Heart left ventricle (tissue), 16 donors: ENCODE data around the gene JAGN1. TPM values are rescaled to one million over a fixed set of nuclear protein-coding genes. Genes with fewer than 3 reads are reported as not detected.
"Not testable (repeated sequence)": the region's sequence is repeated elsewhere in the genome, so short reads cannot be mapped to it uniquely, and the experiment has no call there.

Source experiments
- ATAC-seq, 4 donors: fragments of 200-7000 bp; cut with Tn5 transposase; one replicate each; pipeline ENCODE4 v1.9.1; 2020 to 2022; ENCODE audit warnings: moderate library complexity in 4 of 4, mild to moderate bottlenecking in 3 of 4, moderate number of reproducible peaks in 1 of 4
- DNase-seq, 5 donors: peaks; one replicate each; pipeline ENCODE4 v3.0.0-alpha.2; 2020
- H3K27ac ChIP-seq, 12 donors: fragments of 200-600 bp; sonication (generic) in 4 of 12; one replicate each; pipeline versions ENCODE4 v1.5.0 to v1.8.0; 2016 to 2022; ENCODE audit warnings: mild to moderate bottlenecking in 2 of 12
- H3K27me3 ChIP-seq, 9 donors: fragments of 200-600 bp; sonication (generic) in 2 of 9; one replicate each; pipeline versions ENCODE4 v1.5.1 to v1.8.0; 2016 to 2022; ENCODE audit warnings: mild to moderate bottlenecking in 3 of 9
- H3K36me3 ChIP-seq, 9 donors: fragments of 200-600 bp; sonication (generic) in 2 of 9; one replicate each; pipeline versions ENCODE4 v1.5.0 to v1.8.0; 2018 to 2022; ENCODE audit warnings: mild to moderate bottlenecking in 2 of 9
- H3K4me1 ChIP-seq, 12 donors: fragments of 200-600 bp; sonication (generic) in 4 of 12; one replicate each; pipeline versions ENCODE4 v1.5.0 to v1.8.0; 2016 to 2022; ENCODE audit warnings: mild to moderate bottlenecking in 3 of 12
- H3K4me3 ChIP-seq, 12 donors: fragments of 200-600 bp; sonication (generic) in 4 of 12; one replicate each; pipeline versions ENCODE4 v1.5.0 to v1.8.0; 2017 to 2022; ENCODE audit warnings: mild to moderate bottlenecking in 9 of 12, moderate library complexity in 4 of 12
- H3K9me3 ChIP-seq, 12 donors: fragments of 200-600 bp; sonication (generic) in 4 of 12; one replicate each; pipeline versions ENCODE4 v1.5.0 to v1.8.0; 2016 to 2022; ENCODE audit warnings: mild to moderate bottlenecking in 1 of 12
- POLR2A ChIP-seq, 2 donors: fragments of 450-650 bp; IDR thresholded peaks; one replicate each; pipeline ENCODE4 v1.6.1; 2017; ENCODE audit warnings: antibody characterized with exemption in 2 of 2, mild to moderate bottlenecking in 2 of 2, moderate library complexity in 2 of 2
- WGBS, 4 donors: extraction: QIAGEN DNeasy Blood & Tissue Kit in 2 of 4; methylation state at CpG; one replicate each; pipeline versions ENCODE4 v1.1.5 to v1.1.7; 2013 to 2018; 5-methylcytosine and 5-hydroxymethylcytosine counted together
- intact Hi-C, 10 donors: fragments of 100-400 bp; cut with DNase I; formaldehyde crosslinking; loops; one replicate each; pipeline versions ENCODE4 v1.11.1 to v1.14.2; 2022
- polyA plus RNA-seq, 2 donors: library from polyadenylated mRNA; stranded (reverse); fragments of 200-250 nt; gene quantifications; one replicate each; pipeline ENCODE4 v1.2.3, GENCODE V29; 2013
- total RNA-seq, 9 donors: library from RNA; depleted of rRNA in 2 of 9; stranded (reverse); fragments of >200 nt in 2 of 9; fragmentation: NEBNext Ultra II Directional in 3 of 9; extraction: Animal tissue kit (Norgen Biotek cat#: 25700) in 3 of 9; gene quantifications; one replicate each; pipeline versions ENCODE4 v1.1.0 to v1.2.4, GENCODE V29; 2016 to 2023
- TF ChIP-seq, protein P1 (sequence below), 12 donors: fragments of 200-600 bp; sonication (generic) in 4 of 12; IDR thresholded peaks; one replicate each; pipeline versions ENCODE4 v1.5.0 to v1.8.0; 2018 to 2022; ENCODE audit warnings: antibody characterized with exemption in 12 of 12, mild to moderate bottlenecking in 5 of 12
- donor health status: ischemic (EF 13 %, LVEDD 7.1; RV severe dilation, severe dysfunction).
- donor health status: healthy with polysubstance abuse.
- donor health status: DM: no; HTN: yes; CAD: no.
- donor health status: DM: no; HTN: no; CAD: no.
- donor health status: ischemic (EF 25% LVEDD 6.9; RV normal size, moderate dysfunction).
- donor health status: ischemic (EF 25% LVEDD 5.7; RV mildly dilated, moderate dysfunction).
- donor health status: healthy.
- donor health status: DM: yes; HTN: yes; CAD: no.
- donor health status: ischemic (EF 35%, LVEDD 5.7; RV mildly dilated, moderate dysfunction).
- donor health status: nonischemic (EF 11% LVEDD 7.7; RV severe dilation, severe dysfunction).
- donor health status: DM: yes; HTN: yes; CAD: no.
- donor health status: PGD.
- donor health status: ischemic (EF 29% LVEDD 5.4; RV normal size, mild dysfunction).
- donor health status: nonischemic (EF 23%, LVEDD 6.1; RV moderate dilation, normal function).

The JAGN1 gene
- total and polyA plus RNA-seq, 11 donors = 15.1 to 77.3 (median 21.2) TPM

DNA sequence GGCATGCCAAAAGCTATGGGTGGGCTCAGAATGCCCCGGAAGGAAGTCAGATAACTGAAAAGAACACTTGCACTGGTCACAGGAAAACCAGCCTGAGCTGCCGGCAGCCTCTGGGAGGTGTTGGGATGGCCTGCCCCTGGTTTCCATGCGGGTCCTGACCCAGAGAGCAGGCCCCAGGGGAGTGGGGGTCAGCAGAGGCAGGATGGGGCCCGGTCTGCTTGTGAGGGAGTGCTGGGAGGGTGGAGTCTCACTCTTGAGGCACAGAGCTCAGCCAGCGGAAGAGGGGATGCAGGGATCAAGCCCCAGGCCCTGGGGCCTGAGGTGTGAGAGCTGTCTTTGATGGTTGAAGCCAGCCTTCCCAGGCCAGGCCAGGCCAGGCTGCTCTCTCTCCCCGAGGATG, 44.2 kb upstream of the JAGN1 start:
- H3K27me3 ChIP-seq = no peaks in the 10 kb centered on the region
- DNase-seq (no peak), ATAC-seq (no peak)
- H3K36me3 ChIP-seq = peaks cover 0 to 10% (median 6%) of the 10 kb centered on the region in 9 donors
- no peak overlapping the region for H3K27ac ChIP-seq
- no peak for TF ChIP-seq POLR2A (IDR thresholded peaks at IDR 0.05)
- TF ChIP-seq, protein P1, sequence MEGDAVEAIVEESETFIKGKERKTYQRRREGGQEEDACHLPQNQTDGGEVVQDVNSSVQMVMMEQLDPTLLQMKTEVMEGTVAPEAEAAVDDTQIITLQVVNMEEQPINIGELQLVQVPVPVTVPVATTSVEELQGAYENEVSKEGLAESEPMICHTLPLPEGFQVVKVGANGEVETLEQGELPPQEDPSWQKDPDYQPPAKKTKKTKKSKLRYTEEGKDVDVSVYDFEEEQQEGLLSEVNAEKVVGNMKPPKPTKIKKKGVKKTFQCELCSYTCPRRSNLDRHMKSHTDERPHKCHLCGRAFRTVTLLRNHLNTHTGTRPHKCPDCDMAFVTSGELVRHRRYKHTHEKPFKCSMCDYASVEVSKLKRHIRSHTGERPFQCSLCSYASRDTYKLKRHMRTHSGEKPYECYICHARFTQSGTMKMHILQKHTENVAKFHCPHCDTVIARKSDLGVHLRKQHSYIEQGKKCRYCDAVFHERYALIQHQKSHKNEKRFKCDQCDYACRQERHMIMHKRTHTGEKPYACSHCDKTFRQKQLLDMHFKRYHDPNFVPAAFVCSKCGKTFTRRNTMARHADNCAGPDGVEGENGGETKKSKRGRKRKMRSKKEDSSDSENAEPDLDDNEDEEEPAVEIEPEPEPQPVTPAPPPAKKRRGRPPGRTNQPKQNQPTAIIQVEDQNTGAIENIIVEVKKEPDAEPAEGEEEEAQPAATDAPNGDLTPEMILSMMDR (IDR thresholded peaks at IDR 0.05) = no peak
- intact Hi-C loops = loop anchor here in 2 of 10 donors (10.0 kb wide), 2 partner anchors 51 to 69 kb away; partner anchors contain the start of genes ARPC4 (in 1 of the 2), IL17RC (in 1 of the 2) and TADA3 (in 1 of the 2)
- H3K4me3 ChIP-seq = no peak overlapping the region
- WGBS, 4 donors = 39 to 66% (median 56%) methylated on average over 6 of the region's 6 CpGs
- H3K4me1 ChIP-seq = peaks cover 0 to 21% (median 8%) of the 10 kb centered on the region in 12 donors
- no peaks in the 10 kb centered on the region for H3K9me3 ChIP-seq

DNA sequence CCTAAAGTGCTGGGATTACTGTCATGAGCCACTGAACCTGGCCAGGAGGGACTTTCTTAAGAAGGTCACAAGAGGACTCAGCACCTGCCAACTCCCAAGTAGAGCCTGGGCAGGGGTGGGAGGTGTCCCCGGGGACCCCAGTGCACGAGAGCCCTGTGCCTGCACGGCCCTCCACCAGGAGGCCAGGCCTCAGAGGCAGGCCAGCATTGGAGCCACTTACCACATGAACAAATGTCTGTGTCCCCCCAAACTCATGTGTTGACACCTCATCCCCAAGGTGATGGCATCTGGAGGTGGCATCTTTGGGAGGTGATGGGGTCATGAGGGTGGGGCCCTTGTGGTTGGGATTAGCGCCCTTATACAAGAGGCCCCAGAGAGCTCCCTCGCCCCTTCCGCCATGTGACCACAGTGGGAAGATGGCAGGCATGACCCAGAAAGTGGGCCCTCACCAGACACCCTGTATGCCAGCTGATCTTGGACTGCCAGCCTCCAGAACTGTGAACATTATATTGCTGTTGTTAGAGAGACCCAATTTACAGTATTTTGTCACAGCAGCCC, 43.4 kb upstream of the JAGN1 start:
- DNase-seq (no peak), ATAC-seq (no peak)
- Histone ChIP-seq H3K27ac (no peak overlapping the region), H3K9me3 (no peaks in the 10 kb centered on the region), H3K27me3 (no peaks in the 10 kb centered on the region), H3K4me3 (no peak overlapping the region), H3K4me1 (peaks cover 0 to 21% (median 8%) of the 10 kb centered on the region in 12 donors), H3K36me3 (peaks cover 0 to 3% (median 0%) of the 10 kb centered on the region in 9 donors)
- TF ChIP-seq, protein P1 (IDR thresholded peaks at IDR 0.05) = no peak
- no peak for TF ChIP-seq POLR2A (IDR thresholded peaks at IDR 0.05)
- WGBS, 4 donors = 93 to 97% (median 95%) methylated on average over 6 of the region's 6 CpGs; no CpG with 5 or more reads in 1 of the 4 donors
- intact Hi-C loops = loop anchor here in 2 of 10 donors (10.0 kb wide), 2 partner anchors 52 to 68 kb away; partner anchors contain the start of genes ARPC4 (in 1 of the 2), IL17RC (in 1 of the 2) and TADA3 (in 1 of the 2)

DNA sequence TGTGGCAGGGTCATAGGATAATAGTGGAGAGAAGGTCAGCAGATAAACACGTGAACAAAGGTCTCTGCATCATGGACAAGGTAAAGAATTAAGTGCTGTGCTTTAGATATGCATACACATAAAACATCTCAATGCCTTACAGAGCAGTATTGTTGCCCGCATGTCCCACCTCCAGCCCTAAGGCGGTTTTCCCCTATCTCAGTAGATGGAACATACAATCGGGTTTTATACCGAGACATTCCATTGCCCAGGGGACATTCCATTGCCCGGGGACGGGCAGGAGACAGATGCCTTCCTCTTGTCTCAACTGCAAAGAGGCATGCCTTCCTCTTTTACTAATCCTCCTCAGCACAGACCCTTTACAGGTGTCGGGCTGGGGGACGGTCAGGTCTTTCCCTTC, 42.5 kb upstream of the JAGN1 start:
- H3K4me3 ChIP-seq, H3K9me3 ChIP-seq, DNase-seq, H3K27me3 ChIP-seq, ATAC-seq, H3K36me3 ChIP-seq, H3K27ac ChIP-seq: not testable (repeated sequence)
- intact Hi-C loops = loop anchor here in 2 of 10 donors (10.0 kb wide), 2 partner anchors 53 to 67 kb away; partner anchors contain the start of genes ARPC4 (in 1 of the 2), IL17RC (in 1 of the 2) and TADA3 (in 1 of the 2)
- WGBS, 4 donors = 51 to 59% (median 54%) methylated on average over 9 of the region's 9 CpGs
- H3K4me1 ChIP-seq = peaks cover 0 to 14% (median 4%) of the 10 kb centered on the region in 12 donors

DNA sequence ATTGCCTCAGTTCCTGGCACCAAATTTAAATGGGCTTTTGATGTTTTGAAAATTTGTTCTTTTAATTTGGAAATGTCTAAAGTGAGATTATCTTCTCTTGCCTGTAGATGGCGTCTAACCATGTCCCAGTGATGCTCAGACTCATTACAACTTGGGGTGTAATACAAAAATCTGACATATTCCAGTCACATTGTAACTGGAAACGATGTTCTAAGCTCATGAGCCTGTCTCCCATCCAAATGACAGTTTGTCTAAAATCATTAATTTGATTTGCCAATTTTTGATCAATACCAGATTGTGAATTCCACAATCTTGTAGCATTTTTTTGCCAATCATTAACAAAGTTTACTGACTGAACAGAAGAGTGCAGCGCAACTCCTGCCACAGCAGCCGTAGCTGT, 41.5 kb upstream of the JAGN1 start:
- H3K4me3 ChIP-seq, DNase-seq, H3K27me3 ChIP-seq, H3K9me3 ChIP-seq, H3K4me1 ChIP-seq, H3K27ac ChIP-seq, H3K36me3 ChIP-seq, ATAC-seq: not testable (repeated sequence)
- intact Hi-C loops = loop anchor here in 2 of 10 donors (10.0 kb wide), 2 partner anchors 54 to 66 kb away; partner anchors contain the start of genes ARPC4 (in 1 of the 2), IL17RC (in 1 of the 2) and TADA3 (in 1 of the 2)
- WGBS, 4 donors = 38 to 44% (median 43%) methylated on average over 4 of the region's 4 CpGs
- TF ChIP-seq, protein P1 (IDR thresholded peaks at IDR 0.05) = peak; percentile 35 to 68 (median 49)

DNA sequence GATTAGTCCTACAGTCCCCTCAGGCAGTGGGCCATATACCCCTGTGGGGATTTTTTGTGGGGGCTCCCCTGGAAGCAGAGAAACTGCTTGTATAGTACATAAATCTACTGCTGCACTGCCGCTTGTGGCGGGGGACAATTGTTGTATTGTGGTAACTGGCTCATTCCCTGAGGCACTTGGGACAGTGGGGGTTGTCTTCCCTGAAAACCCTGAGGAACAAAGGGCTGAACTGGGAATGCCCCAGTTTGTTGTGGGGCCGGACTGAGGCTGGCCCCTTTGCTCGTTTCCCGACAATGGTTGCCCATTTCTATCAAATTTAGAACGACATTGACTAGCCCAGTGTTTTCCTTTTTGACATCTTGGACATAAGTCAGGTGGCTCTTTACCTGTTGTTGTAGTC, 39.0 kb upstream of the JAGN1 start:
- not testable (repeated sequence) for H3K27me3 ChIP-seq

DNA sequence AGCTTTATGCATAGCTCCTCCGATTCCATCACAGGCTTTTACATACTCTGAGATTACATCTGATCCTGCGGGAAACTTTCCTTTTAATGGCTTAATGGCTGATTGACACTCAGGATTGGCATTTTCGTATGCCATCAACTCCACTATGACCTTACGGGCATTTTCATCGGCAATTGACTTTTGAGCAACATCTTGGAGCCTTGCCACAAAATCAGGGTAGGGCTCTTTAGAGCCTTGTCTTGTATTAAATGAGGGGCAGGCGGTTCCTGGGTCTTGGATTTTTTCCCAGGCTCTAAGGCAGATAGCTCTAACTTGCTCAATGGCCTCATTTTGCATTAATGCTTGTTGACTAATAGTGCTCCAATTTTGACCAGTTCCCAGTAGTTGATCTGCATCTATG, 38.5 kb upstream of the JAGN1 start:
- ATAC-seq, H3K4me1 ChIP-seq, H3K9me3 ChIP-seq, H3K27me3 ChIP-seq, H3K36me3 ChIP-seq, DNase-seq, H3K27ac ChIP-seq, H3K4me3 ChIP-seq: not testable (repeated sequence)
- intact Hi-C loops = loop anchor here in 1 of 10 donors (5.0 kb wide), 1 partner anchor 60 kb away; no protein-coding TSS in a partner anchor
- 52 to 69% (median 58%) methylated on average over 6 of the region's 6 CpGs for WGBS, 4 donors

More for the DNA sequence above, 39.0 kb upstream of the JAGN1 start:
- H3K9me3 ChIP-seq, H3K4me3 ChIP-seq, H3K36me3 ChIP-seq, DNase-seq, ATAC-seq, H3K27ac ChIP-seq, H3K4me1 ChIP-seq: not testable (repeated sequence)
- intact Hi-C loops = loop anchor here in 1 of 10 donors (5.0 kb wide), 1 partner anchor 61 kb away; no protein-coding TSS in a partner anchor
- 85 to 92% (median 89%) methylated on average over 6 of the region's 6 CpGs for WGBS, 4 donors
